HG03060 (cell line): ENCODE measurements around the gene MELTF.
"Not testable (repeated sequence)": the region's sequence is repeated elsewhere in the genome, so short reads cannot be mapped to it uniquely, and the experiment has no call there.

ENCODE experiments used
- ATAC-seq: cut with Tn5 transposase; IDR thresholded peaks from one replicate; pipeline ENCODE4 v1.9.1; 2021; ENCODE audit warnings: low read depth, moderate number of reproducible peaks; ENCODE audit not compliant: unreplicated experiment

Gene MELTF

DNA sequence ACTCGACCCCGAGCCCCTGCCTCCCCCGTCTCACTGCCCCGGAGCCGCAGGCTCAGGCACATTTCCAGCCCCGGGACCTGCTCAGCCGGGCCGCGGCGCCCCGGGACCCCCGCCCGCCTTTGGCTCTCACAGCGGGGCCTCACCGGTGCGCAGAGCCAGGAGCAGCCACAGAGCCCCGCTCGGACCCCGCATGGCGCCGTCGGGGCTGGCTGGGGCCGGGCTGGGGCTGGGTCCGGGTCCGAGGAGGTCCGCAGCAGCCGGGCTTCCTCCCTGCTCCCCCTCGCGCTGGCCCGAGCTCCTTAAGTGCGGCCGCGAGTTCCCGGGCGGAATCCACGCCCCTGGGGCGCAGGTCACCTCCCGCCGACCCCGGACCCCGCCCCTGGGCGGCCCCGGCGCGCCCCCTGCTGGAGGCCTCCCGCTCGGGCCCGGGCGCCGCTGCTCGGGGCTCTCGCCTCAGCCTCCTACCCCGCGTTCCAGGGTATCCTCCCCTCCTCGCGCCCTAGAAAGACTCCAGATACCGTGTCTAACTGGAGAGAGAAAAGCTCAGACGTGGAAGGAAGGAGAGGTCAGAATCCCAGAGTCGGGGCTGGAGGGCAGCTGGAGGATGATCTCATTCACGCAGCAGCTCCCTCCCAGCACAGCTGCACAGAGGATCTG lies at the start of gene MELTF:
Gene MELTF, minus strand, starts transcription at position 307 of the 657 bp plus-strand sequence. Its CDS starts 115 bp downstream, at position 192.
- ATAC-seq = no peak

DNA sequence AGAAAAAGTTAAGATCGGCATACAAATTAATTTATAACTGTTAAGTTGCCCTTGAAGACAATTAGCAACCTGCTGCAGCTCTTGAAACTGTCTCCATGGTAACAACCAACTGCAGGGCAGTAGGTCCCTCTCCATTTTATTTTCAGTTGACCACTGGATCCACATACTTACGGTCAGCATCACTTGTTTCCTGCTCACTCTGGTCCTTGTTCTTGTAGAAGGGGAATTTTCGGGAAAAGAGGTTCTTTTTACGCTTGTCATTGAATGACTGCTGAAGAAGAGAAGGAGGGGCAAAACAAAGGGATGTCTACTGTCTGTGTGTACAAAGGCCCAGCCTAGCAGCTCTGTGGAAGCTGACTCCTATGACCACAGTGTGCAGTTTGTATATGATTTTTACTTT lies 46.8 kb upstream of the MELTF start:
- ATAC-seq = no peak

DNA sequence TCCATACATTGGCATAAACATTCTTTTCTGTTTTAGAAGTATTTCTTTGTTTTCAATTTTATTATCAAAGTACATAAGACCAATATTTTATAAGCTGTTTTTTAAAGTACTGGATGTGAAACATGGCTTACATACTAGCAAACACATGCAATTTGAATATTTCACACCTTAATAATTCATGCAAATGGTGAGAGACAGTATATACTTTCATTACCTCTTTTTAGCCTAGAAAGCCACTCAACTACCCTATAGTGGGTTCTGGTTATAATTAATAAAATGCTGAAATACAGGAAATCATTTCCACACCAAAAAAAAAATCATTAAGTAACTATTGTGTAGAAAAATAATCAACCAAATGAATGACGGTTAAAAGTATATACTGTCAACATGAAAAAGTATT lies 38.5 kb upstream of the MELTF start:
- ATAC-seq = no peak

DNA sequence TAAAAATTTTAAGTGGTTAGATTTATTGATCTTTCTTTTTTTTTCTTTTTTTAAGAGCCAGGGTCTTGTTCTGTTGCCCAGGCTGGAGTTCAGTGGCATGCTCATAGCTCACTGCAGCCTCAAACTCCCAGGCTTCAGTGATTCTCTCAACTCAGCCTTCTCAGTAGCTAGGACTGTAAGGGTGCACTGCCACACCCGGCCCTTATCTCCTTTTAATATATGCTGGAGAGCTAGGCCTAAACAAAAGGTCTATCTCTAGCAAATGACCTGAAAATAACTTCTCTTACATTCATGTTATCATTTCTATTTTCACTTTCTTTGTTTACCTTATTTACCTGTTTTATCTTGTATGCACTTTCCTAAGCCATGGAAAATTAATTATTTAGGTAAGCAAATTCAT lies 35.2 kb upstream of the MELTF start:
- no peak for ATAC-seq

DNA sequence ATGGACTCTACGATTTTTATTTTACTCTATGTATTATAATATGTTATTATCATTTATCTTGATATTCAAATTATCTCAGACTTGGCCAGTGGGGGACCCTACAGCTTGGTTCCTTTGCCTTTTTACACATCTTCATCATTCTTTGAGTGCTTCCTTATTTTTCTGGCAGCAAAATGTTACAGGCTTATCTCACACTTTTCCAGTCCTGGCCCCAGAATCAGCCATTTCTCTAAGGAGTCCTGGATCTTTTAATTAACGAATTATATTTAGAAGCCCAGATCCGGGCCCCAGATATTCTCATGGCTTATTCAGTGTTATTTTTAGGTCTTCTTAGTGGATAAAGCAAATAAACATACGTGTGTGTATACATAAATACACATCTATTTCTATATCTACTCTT lies 32.8 kb upstream of the MELTF start:
- ATAC-seq = no peak

DNA sequence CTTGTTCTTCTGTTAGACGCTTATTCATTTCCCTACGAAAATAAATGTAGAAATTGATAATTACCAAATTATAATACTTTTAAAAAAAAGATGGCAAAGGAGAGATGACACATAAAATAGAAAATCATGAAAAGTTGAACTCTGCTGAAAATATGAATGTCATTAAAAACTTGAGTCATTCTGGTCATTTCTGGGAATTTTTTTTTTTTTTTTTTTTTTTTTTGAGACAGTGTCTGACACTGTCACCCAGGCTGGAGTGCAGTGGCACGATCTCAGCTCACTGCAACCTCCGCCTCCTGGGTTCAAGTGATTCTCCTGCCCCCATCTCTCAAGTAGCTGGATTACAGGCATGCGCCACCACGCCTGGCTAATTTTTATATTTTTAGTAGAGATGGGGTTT lies 22.0 kb upstream of the MELTF start:
- not testable (repeated sequence) for ATAC-seq

DNA sequence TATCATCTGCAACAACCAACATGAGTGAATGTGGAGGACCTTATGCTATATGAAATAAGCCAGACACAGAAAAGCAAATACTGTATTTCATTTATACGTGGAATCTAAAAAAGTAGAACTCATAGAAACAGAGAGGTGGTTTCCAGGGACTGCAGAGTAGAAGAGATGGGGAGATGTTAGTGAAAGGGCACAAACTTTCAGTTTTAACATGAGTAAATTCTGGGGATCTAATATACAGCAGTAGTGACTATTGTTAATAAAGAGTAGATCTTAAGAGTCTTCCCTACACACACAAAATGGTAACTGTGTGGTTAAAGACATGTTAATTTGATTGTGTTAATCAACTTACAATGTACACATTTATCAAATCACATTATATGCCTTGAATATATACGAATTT lies 20.9 kb upstream of the MELTF start:
- ATAC-seq = no peak

DNA sequence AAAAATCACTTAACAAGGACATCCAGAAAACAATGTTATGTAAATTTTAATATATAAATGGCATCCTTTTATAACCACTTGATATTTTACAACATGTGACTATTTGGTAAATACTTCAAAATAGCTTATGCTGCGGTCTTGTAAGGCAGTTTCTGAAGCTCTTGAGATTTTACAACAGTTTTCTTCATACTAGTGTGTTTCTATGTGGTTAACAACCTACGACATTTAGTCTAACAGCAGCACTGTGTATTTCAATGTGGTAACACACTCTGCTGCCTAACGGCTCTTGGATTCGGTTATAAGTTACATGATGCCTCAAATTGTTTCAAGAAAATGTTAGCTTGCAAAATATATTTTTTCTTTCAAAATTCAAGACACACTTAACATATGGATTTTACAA lies 12.9 kb upstream of the MELTF start:
- no peak for ATAC-seq

DNA sequence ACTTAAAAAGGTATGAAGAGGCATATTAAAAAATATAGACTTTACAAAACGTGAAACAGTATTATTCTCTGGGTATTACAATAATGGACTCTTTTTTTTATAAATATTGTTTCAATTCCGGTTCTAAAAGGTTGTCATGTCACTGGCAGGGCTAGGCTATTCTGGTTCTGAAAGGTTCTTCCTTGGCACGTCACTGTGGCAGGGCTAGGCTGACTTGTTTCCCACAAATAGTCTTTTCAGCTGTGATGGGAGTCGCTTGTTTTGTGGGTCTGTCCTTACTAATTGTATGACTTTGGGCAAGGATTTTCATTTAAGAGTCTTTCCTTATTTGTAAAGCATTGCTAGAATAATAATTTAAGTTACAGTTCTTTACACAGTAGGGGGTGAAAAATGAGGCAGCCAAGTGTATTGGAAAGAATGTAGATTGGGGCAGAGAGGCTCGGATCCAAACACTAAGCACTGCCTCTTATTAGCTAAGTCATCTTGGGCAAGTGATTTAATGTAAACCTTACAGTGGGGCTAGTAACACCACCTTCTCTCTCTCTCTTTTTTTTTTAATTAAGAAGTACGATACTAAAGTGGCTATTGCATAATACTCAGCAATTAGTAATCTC lies 12.4 kb upstream of the MELTF start:
- no peak for ATAC-seq

DNA sequence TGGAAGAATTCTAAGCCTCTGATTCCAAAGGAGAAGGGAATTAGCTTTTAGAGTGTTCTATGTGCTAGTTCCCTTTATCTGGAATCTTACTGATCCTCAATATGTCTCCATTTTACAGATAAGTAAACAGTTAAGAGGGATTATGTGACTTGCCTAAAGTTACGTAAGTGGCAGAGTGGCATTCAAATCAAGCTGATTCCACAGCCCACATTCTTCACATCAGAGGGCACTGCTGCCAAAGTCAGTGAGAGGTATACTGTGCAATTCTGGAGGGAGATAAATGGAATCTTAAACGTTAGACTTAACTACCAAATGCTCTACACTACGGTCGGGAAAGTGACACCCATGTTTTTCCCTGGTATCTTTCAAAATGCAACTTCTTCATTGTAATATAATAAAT lies 11.0 kb upstream of the MELTF start:
- ATAC-seq = no peak

DNA sequence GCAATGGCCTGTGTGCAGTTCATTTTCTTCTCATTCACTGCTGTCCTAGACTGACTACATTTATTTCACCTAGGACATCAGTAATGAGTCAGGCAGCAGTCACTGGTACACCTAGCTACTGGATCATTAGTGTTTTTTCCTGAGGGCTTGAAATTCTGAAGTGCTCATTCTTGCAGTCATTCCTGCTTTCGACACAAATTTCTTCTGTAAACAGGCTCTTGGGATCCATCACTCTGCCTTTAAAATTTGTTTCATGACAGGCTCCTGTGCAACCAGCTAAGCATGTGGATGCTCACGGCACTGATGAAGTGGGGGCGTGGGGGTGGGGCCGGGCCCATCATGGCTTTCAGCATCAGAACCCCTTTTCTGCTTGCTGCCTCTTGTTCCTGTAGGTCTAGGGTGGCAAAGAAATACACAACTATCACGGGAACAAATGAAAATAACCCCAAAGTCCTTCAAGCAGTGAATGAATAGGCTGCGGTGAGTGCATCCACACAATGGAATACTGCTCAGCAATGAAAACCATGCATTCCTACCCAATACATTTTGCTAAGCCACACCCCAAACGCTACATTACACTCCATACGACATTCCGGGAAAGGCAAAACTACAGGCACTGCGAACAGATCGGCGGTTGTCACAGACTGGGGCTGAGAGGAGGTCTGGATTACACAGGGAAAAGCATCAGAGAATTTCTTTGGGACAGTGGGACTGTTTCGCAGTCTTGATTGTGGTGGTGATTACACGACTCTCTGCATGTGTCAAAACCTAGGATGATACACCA lies 9.3 kb upstream of the MELTF start:
- no peak for ATAC-seq

DNA sequence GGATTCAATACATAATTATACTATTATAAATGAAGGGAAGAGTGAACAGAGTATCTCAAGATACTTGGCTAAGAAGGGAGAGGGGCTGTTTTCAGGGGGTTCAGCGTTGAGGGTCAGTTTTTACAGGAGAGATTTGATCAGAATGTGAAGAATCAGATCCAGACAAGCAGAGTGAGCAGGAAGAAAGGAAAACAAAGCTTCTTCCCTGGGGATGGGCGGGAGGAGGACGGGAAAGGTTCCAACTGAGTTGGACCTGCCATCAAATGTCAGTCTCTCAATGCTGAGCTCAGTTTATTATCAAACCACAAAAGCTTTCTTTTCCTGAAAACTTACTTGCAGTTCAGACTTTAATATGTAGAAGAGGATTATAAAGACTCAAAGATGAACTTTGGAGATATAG lies 6.0 kb upstream of the MELTF start:
- no peak for ATAC-seq

DNA sequence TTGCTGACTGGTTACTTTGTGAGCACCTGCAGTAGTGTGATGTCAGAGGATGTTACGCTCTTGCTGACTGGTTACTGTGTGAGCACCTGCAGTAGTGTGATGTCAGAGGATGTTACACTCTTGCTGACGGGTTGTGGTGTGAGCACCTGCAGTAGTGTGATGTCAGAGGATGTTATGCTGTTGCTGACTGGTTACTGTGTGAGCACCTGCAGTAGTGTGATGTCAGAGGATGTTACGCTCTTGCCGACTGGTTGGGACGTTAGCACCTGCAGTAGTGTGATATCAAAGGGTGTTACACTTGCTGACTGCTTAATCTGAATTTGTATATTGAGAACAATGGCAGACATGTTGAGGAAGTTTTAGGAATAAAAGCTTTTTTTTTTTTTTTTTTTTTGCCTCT lies 5.2 kb upstream of the MELTF start:
- ATAC-seq = not testable (repeated sequence)

DNA sequence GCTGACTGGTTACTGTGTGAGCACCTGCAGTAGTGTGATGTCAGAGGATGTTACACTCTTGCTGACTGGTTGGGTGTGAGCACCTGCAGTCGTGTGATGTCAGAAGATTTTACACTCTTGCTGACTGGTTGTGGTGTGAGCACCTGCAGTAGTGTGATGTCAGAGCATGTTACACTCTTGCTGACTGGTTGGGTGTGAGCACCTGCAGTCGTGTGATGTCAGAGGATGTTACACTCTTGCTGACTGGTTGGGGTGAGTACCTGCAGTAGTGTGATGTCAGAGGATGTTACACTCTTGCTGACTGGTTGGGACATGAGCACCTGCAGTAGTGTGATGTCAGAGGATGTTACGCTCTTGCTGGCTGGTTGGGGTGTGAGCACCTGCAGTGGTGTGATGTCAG lies 4.1 kb upstream of the MELTF start:
- not testable (repeated sequence) for ATAC-seq

DNA sequence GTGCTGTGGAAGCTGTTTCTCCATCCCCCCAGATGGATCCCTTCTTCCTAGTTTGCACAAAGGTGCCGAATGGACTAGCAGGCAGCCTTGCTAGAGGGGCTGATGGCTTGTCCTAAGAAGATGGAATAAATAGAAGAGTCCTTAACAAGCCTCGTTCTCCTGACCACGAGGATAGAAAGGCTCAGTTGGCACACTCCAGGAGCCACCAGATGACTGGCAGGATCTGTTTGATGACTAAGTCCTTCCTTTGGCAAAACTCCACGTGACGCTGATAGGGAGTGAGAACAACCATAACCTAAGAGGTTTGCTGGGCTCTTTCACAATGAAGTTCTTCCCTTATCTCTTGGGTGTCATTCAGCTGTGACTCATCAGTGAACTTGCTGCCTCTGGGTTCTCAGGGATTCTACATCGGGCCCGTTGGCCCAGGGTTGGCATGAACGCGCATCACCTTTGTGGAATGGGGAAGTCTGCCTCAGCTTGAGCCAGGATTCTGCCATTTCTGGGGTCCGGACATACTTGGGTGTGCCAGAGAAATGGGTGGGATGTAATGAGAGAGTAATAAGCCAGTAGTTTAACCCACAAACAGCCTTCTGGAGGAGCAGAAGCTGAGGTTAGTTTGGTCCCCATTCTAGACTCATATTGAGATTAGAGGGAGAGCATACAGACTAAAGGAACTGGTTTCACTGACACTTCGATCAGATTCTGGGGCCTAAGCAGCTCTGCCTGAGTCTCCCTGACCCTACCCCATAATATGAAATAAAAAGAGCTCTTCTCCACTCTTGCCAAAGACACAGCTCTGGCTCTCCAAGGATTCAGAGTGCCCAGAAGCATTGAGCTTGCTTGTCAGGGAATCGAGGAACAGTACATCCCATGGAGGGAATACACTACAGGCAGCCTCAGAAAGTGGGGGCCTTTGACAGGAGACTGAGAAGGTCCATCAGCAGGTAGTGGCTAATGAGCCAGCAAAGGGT lies 2.0 kb upstream of the MELTF start:
- no peak for ATAC-seq

DNA sequence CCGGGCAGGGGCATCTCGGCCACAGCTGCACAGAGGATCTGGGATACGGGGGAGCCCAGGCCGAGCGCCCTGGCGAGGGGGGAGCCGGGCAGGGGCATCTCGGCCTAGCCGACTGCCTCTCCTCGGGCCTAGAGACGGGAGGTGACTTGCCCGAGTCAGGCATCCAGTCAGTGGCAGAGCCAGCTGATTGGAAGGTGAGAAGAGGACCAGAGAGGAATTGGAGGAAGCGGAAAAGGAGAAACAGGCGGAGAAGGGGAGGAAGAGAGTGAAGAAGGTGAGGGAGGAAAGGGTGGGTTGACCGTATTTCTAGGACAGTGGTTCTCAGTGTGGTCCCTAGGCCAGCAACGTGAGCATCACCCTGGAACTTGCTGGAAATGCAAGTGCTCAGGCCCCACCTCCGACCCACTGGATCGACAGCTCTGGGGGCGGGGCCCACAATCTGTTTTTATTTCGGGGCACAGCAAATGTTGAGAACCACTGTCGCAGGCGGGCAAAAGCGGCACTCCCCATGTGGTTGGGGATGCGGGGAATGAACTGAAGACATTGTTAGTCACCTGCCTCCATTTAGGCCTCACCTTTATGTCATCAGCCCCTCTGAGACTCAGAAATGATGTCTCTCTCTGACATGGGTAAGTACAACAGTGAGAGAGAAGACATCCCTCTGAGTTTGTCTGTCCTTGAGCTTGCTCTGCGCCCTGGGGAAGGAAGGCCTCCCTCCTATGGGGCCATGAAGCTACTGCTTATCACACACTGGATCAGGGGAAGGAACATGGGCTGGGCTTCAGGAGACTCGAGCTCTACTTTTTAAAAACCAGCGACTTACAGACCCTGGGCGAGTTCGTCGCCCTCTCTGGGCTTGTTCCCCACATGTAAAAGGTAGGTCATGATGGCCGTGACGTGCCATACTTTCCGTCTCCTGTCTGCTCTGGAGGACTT lies 1.0 kb upstream of the MELTF start:
- no peak for ATAC-seq

DNA sequence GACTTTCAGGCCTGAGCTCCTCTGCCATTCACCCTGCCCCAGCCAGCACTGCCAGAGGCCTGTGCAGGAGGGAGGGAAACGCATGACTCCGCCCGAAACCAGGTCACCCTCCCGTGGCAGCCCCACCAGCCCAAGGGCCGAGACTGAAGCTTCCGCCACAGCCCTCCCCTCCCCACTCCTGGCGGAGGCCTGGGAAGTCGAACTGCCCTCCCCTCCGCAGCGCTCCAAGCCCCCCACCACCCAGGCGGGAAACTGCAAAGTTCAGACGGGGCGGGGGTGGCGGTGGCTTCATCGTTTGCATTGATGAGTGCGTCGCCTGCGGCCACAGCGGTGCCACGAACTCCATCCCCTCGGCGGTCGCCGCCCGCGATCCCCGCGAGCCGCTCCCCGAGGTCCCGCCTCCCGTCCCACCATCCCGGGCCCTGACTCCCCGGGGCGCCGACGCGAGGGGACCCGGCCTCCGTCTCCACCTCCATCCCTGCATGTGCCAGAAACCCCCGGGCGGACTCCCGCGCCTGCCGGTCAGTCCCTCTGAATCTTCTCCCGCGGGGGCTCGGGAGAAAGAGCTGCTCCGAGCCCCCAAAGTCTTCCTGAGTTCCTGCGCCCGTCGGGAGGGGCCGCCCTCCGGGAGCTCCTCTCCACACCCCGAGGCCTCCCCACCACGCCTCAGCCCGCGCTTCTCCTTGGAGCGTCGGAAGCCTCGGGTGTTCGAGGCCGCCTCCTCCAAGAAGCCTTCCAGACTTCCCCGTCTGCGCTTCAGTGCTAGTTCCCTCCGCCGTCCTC lies 698 bp downstream of the MELTF start:
- no peak for ATAC-seq

DNA sequence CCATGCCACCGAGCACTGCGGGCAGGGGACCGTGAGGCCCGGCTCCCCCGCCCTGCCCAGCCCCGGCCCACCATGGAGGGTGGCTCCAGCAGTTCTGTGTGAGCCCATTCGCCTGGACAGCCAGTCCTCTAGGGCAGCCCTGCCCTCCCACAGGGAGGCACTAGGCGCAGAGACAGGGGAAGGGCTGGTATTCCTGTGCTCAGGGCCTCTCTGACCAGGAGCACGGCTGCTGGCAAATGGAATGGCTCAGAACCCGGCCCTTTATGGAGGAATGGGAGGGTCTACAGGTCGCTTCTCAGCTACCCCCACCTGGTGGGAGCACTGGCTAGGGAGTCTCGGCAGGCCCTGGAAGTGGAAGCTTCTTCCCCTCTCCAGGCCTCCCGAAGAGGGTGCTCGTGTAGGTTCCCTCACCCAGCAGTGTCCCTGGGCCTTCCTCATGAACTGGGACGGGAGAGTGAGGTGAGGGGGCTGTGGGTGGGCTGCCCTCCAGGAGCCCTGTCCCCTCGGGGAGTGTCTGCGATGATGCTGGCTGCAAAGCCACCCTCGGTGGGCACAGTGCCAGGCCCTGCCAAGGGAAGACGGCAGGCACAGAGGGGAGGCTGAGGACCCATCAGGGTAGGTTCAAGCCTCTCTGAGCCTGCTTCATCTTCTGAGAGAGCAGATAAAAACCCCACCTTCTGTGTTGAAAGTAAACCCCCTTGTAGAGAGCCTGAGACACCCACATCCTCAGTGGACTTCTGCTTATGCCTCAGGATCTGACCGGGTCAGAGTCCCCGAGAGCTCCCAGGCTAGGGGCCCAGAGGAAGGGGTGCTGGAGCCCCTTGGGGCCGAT lies 1.5 kb downstream of the MELTF start:
- no peak for ATAC-seq
